Measurements from ENCODE around the gene MBNL1. TPM values are rescaled to one million over a fixed set of nuclear protein-coding genes. Genes with fewer than 3 reads are reported as not detected.

The MBNL1 gene
- total RNA-seq, 1 experiment from 2014 or later: 265 TPM

DNA sequence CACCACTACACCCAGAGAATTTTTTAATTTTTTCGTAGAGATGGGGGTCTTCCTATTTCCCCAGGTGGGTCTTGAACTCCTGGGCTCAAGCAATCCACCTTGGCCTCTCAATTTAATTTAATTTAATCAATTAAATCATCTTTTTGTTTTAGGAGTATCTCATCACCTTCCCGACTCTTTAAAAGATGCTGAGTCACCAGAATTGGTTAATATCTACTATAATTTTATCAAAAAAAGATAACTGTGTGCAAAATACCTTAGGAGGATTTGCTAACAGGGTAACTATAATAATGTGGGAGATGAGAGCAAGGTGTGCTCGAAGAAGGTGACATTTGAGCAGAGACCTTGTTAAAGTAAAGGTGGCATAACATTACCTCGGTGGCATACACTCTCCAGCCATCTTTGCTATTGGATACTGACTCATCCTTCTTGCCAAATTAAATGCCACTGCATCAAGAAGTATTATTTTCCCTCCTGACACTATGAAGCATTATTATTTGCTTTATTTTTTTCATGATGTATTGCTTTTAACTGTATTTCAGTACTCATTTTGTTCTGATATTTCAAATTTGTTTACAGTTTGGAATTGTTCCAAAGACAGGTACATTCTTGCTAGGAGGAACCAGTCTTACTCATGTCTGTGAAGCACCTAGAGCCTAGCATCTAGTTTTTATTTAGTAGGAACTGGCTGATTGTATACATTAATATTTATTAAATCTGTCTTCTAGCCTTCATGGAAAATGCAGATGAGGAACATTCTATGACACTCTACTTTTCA, 200.7 kb downstream of the MBNL1 start:
- H3K79me2 ChIP-seq (ENCODE audit: low read length): no peaks in the 10 kb centered on the region
- no peaks in the 10 kb centered on the region for H3K9me3 ChIP-seq (ENCODE audit: low read length)
- H3K9me2 ChIP-seq (replicated peaks; ENCODE audit: insufficient read depth, low read length): no peaks in the 10 kb centered on the region
- H3K36me3 ChIP-seq (ENCODE audit: insufficient read depth, low read length): peaks cover 13% of the 10 kb centered on the region; the same call in 1 of the 2 replicates
- no peaks in the 10 kb centered on the region for H3K27me3 ChIP-seq (ENCODE audit: low read length)
- H3K4me3 ChIP-seq (ENCODE audit: low read length): no peak overlapping the region
- no peak overlapping the region for H3K4me2 ChIP-seq (ENCODE audit: low read depth, low read length, poor library complexity, severe bottlenecking)
- H3K9ac ChIP-seq (ENCODE audit: low read length): no peak overlapping the region
- H4K20me1 ChIP-seq (ENCODE audit: insufficient read depth, low read depth, low read length): no peaks in the 10 kb centered on the region; the same call in 1 of the 2 replicates
- no peak overlapping the region for H2AFZ ChIP-seq (ENCODE audit: low read length)
- no peak overlapping the region for H3K27ac ChIP-seq (ENCODE audit: low read length)
- peaks cover 3% of the 10 kb centered on the region; the same call in 1 of the 2 replicates for H3K4me1 ChIP-seq (ENCODE audit: low read length)
- no peak for DNase-seq

DNA sequence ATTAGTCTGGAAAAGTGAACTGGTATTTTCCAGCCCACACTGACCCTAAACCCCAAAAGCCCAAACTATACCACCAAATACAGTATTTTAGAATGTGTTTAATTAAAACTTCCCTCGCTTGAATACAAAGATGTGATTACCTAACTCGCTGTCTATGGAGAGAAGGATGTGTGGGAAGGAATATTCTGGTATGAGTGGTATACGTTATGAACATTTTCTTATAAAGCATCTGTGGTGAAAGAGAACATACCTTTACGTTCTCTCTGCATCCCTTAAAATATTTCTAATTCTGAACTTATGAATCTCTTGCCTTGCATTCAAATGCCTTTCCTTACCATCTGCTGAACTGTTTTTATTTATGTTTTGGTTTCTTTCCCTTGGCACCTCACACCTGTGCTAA, 201.4 kb downstream of the MBNL1 start:
- Histone ChIP-seq H2AFZ (ENCODE audit: low read length) (no peak overlapping the region), H3K9ac (ENCODE audit: low read length) (no peak overlapping the region), H3K79me2 (ENCODE audit: low read length) (no peaks in the 10 kb centered on the region), H4K20me1 (ENCODE audit: insufficient read depth, low read depth, low read length) (no peaks in the 10 kb centered on the region; the same call in 1 of the 2 replicates), H3K36me3 (ENCODE audit: insufficient read depth, low read length) (peaks cover 6% of the 10 kb centered on the region; the same call in 1 of the 2 replicates), H3K9me2 (replicated peaks; ENCODE audit: insufficient read depth, low read length) (no peaks in the 10 kb centered on the region), H3K4me3 (ENCODE audit: low read length) (no peak overlapping the region), H3K4me2 (ENCODE audit: low read depth, low read length, poor library complexity, severe bottlenecking) (no peak overlapping the region), H3K27ac (ENCODE audit: low read length) (no peak overlapping the region), H3K27me3 (ENCODE audit: low read length) (no peaks in the 10 kb centered on the region), H3K4me1 (ENCODE audit: low read length) (peaks cover 3% of the 10 kb centered on the region; the same call in 1 of the 2 replicates), H3K9me3 (ENCODE audit: low read length) (no peaks in the 10 kb centered on the region)
- DNase-seq: no peak

DNA sequence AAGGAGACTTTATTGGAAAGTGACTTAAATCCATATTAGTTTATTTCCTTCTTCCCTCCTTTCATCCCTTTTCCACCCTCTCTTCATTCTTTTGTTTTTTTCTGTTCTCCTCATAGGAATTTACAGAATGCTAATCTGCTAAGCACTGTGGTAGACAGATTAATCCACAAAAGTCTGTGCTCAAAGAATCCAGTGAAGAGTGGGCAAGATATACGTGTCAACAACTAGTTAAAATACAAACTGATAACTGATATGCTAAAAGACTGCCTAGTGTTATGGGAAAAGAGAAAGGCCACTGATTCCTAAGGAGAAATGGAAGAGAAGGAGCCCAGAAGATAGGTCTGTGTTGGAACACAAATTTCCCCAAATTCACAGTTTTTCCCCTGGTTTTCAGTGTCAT, 202.2 kb downstream of the MBNL1 start:
- H3K9me3 ChIP-seq (ENCODE audit: low read length): no peaks in the 10 kb centered on the region
- no peak overlapping the region for H2AFZ ChIP-seq (ENCODE audit: low read length)
- H3K9ac ChIP-seq (ENCODE audit: low read length): no peak overlapping the region
- H3K36me3 ChIP-seq (ENCODE audit: insufficient read depth, low read length): no peaks in the 10 kb centered on the region
- H3K27me3 ChIP-seq (ENCODE audit: low read length): no peaks in the 10 kb centered on the region
- no peak overlapping the region for H3K4me3 ChIP-seq (ENCODE audit: low read length)
- H4K20me1 ChIP-seq (ENCODE audit: insufficient read depth, low read depth, low read length): no peaks in the 10 kb centered on the region; the same call in 1 of the 2 replicates
- no peaks in the 10 kb centered on the region for H3K79me2 ChIP-seq (ENCODE audit: low read length)
- DNase-seq: no peak
- H3K9me2 ChIP-seq (replicated peaks; ENCODE audit: insufficient read depth, low read length): no peaks in the 10 kb centered on the region
- peaks cover 3% of the 10 kb centered on the region; the same call in 1 of the 2 replicates for H3K4me1 ChIP-seq (ENCODE audit: low read length)
- no peak overlapping the region for H3K4me2 ChIP-seq (ENCODE audit: low read depth, low read length, poor library complexity, severe bottlenecking)
- H3K27ac ChIP-seq (ENCODE audit: low read length): no peak overlapping the region

DNA sequence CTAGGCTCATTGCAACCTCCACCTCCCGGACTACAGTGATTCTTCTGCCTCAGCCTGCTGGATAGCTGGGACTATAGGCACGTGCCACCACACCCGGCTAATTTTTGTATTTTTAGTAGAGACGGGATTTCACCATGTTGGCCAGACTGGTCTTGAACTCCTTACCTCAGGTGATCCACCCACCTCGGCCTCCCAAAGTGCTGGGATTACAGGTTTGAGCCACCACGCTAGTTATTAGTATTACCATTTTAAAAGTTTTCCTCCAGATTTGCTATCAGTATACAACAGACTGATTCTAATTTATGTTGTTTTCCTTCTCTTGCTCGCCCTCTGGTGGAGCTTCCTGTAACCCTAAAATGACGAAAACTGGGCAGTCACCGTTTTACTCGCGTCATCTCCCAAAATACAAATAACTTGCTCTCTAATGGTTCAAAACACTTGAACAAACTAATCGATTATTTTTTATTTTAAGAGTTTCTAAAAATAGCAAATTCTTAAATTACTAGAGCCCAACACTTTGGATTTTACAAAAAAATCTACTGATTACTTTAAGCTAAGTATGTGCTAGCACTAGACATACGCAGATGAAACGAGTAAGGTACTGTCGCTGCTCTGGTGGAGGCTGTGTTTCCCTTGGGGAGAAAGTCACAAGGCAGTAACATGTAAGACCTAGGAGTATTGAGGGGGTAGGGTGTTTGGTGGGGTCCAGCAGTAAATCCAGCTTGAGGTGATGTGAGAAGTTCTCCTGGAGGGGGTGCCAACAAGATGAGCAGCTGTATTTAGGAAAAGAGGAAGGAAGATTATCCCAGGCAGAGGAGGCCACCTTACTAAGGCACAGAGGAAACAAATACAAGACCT, 203.3 kb downstream of the MBNL1 start:
- no peaks in the 10 kb centered on the region for H3K79me2 ChIP-seq (ENCODE audit: low read length)
- no peak overlapping the region for H3K9ac ChIP-seq (ENCODE audit: low read length)
- H3K4me2 ChIP-seq (ENCODE audit: low read depth, low read length, poor library complexity, severe bottlenecking): no peak overlapping the region
- no peak overlapping the region for H3K4me3 ChIP-seq (ENCODE audit: low read length)
- no peak overlapping the region for H3K27ac ChIP-seq (ENCODE audit: low read length)
- no peaks in the 10 kb centered on the region for H3K27me3 ChIP-seq (ENCODE audit: low read length)
- no peaks in the 10 kb centered on the region; the same call in 1 of the 2 replicates for H4K20me1 ChIP-seq (ENCODE audit: insufficient read depth, low read depth, low read length)
- peak; percentile 84 for DNase-seq
- H3K9me3 ChIP-seq (ENCODE audit: low read length): no peaks in the 10 kb centered on the region
- no peak overlapping the region for H2AFZ ChIP-seq (ENCODE audit: low read length)
- no peaks in the 10 kb centered on the region for H3K9me2 ChIP-seq (replicated peaks; ENCODE audit: insufficient read depth, low read length)
- no peaks in the 10 kb centered on the region for H3K36me3 ChIP-seq (ENCODE audit: insufficient read depth, low read length)
- H3K4me1 ChIP-seq (ENCODE audit: low read length): peaks cover 3% of the 10 kb centered on the region; the same call in 1 of the 2 replicates

DNA sequence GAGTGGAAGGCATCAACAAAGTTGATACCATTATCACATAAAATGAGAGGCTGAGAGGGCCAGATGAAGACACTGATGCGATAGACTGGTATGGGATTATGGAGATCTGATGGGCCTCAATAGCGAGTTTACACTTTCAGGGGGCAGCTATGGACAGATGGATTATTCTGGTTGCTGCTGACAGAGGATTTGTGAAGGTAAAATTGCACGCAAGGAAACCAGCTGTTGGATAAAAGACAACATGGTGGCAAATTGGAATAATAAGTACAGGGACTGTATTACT, 203.9 kb downstream of the MBNL1 start:
- H3K4me2 ChIP-seq (ENCODE audit: low read depth, low read length, poor library complexity, severe bottlenecking): no peak overlapping the region
- no peaks in the 10 kb centered on the region for H3K27me3 ChIP-seq (ENCODE audit: low read length)
- H3K4me1 ChIP-seq (ENCODE audit: low read length): peaks cover 3% of the 10 kb centered on the region; the same call in 1 of the 2 replicates
- no peaks in the 10 kb centered on the region for H3K36me3 ChIP-seq (ENCODE audit: insufficient read depth, low read length)
- DNase-seq: no peak
- H3K27ac ChIP-seq (ENCODE audit: low read length): no peak overlapping the region
- no peak overlapping the region for H3K9ac ChIP-seq (ENCODE audit: low read length)
- H3K79me2 ChIP-seq (ENCODE audit: low read length): no peaks in the 10 kb centered on the region
- H3K9me3 ChIP-seq (ENCODE audit: low read length): no peaks in the 10 kb centered on the region
- no peak overlapping the region for H3K4me3 ChIP-seq (ENCODE audit: low read length)
- no peak overlapping the region for H2AFZ ChIP-seq (ENCODE audit: low read length)
- no peaks in the 10 kb centered on the region for H3K9me2 ChIP-seq (replicated peaks; ENCODE audit: insufficient read depth, low read length)
- no peaks in the 10 kb centered on the region; the same call in 1 of the 2 replicates for H4K20me1 ChIP-seq (ENCODE audit: insufficient read depth, low read depth, low read length)

DNA sequence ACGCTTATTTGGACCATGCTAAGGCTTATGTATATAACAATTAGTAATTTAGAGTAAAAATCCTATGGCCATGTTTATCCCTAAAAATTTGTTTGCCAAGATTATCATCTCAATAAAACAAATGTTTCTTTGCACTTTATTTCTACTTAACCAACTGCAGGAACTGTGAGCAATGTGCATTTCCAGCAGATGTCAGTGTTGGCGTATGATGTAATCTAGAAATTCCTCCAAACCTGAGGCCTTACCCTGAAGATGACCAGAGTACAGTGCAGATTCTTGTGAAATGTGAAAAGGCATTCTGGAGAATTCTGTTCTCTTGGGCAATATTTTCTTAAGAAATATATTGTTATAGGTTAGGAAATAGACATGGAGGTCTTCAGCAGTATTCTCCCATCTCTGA, 205.9 kb downstream of the MBNL1 start:
- H3K4me3 ChIP-seq (ENCODE audit: low read length): no peak overlapping the region
- H3K36me3 ChIP-seq (ENCODE audit: insufficient read depth, low read length): no peaks in the 10 kb centered on the region
- H3K27me3 ChIP-seq (ENCODE audit: low read length): no peaks in the 10 kb centered on the region
- no peaks in the 10 kb centered on the region; the same call in 1 of the 2 replicates for H4K20me1 ChIP-seq (ENCODE audit: insufficient read depth, low read depth, low read length)
- H3K4me2 ChIP-seq (ENCODE audit: low read depth, low read length, poor library complexity, severe bottlenecking): no peak overlapping the region
- H2AFZ ChIP-seq (ENCODE audit: low read length): no peak overlapping the region
- H3K9ac ChIP-seq (ENCODE audit: low read length): no peak overlapping the region
- no peaks in the 10 kb centered on the region for H3K9me2 ChIP-seq (replicated peaks; ENCODE audit: insufficient read depth, low read length)
- H3K27ac ChIP-seq (ENCODE audit: low read length): no peak overlapping the region
- no peaks in the 10 kb centered on the region for H3K79me2 ChIP-seq (ENCODE audit: low read length)
- peak; percentile 77 for DNase-seq
- peaks cover 3% of the 10 kb centered on the region; the same call in 1 of the 2 replicates for H3K4me1 ChIP-seq (ENCODE audit: low read length)
- H3K9me3 ChIP-seq (ENCODE audit: low read length): no peaks in the 10 kb centered on the region

DNA sequence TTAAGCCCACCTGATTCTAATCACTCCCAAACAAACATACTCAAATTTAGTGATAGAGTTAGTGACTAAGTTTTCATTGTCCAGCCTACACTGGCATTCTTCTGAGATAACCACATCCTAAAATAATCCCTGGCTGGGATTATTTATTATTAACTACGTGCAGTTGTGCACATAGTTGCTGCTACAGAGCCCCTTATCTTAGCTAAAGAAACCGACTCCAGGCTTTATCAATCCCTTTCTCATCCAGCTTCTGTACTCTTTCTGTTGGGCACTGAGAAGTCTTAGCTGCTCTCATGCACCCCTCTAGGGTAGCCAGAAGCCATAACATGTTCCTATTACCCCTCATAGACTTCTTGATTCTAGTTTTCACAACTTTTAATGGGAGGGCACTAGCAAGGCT, 208.7 kb downstream of the MBNL1 start:
- Histone ChIP-seq H3K9me3 (ENCODE audit: low read length) (no peaks in the 10 kb centered on the region), H3K4me2 (ENCODE audit: low read depth, low read length, poor library complexity, severe bottlenecking) (no peak overlapping the region), H3K27me3 (ENCODE audit: low read length) (no peaks in the 10 kb centered on the region), H3K27ac (ENCODE audit: low read length) (no peak overlapping the region), H3K4me3 (ENCODE audit: low read length) (no peak overlapping the region), H3K9ac (ENCODE audit: low read length) (no peak overlapping the region), H3K36me3 (ENCODE audit: insufficient read depth, low read length) (no peaks in the 10 kb centered on the region), H3K79me2 (ENCODE audit: low read length) (no peaks in the 10 kb centered on the region), H4K20me1 (ENCODE audit: insufficient read depth, low read depth, low read length) (no peaks in the 10 kb centered on the region; the same call in 1 of the 2 replicates), H2AFZ (ENCODE audit: low read length) (no peak overlapping the region), H3K4me1 (ENCODE audit: low read length) (peaks cover 8% of the 10 kb centered on the region), H3K9me2 (replicated peaks; ENCODE audit: insufficient read depth, low read length) (no peaks in the 10 kb centered on the region)
- no peak for DNase-seq

DNA sequence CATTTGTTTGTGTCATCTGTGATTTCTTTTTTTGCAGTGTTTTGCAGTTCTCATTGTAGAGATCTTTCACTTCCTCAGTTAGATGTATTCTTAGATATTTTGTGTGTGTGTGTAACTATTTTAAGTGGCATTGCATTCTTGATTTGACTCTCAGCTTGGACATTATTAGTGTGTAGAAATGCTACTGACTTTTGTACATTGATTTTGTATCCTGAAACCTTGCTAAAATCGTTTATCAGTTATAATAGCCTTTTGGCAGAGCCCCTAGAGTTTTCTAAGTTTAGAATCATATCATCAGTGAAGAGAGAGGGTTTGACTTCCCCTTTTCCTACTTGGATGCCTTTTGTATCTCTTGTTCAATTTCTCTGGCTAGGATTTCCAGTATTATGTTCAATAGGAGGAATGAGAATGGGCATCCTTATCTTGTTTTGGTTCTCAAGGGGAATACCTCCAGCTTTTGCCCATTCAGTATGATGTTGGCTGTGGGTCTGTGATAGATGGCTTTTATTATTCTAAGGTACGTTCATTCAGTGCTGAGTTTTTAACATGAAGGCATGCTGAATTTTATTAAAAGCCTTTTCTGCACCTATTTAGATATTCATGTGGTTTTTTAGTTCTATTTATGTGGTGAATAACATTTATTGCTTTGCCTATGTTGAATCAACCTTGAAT, 211.7 kb downstream of the MBNL1 start:
- no peak overlapping the region for H3K4me2 ChIP-seq (ENCODE audit: low read depth, low read length, poor library complexity, severe bottlenecking)

More for the DNA sequence above, 211.7 kb downstream of the MBNL1 start:
- Histone ChIP-seq H3K27me3 (ENCODE audit: low read length) (no peaks in the 10 kb centered on the region), H3K9me2 (replicated peaks; ENCODE audit: insufficient read depth, low read length) (no peaks in the 10 kb centered on the region), H3K4me3 (ENCODE audit: low read length) (no peak overlapping the region), H3K27ac (ENCODE audit: low read length) (no peak overlapping the region), H3K4me1 (ENCODE audit: low read length) (peaks cover 8% of the 10 kb centered on the region), H4K20me1 (ENCODE audit: insufficient read depth, low read depth, low read length) (no peaks in the 10 kb centered on the region), H3K36me3 (ENCODE audit: insufficient read depth, low read length) (no peaks in the 10 kb centered on the region), H2AFZ (ENCODE audit: low read length) (no peak overlapping the region), H3K9ac (ENCODE audit: low read length) (no peak overlapping the region), H3K79me2 (ENCODE audit: low read length) (no peaks in the 10 kb centered on the region), H3K9me3 (ENCODE audit: low read length) (no peaks in the 10 kb centered on the region)
- DNase-seq: no peak

Data from Karpas-422 (cell line).